ENCODE data around the gene PLEKHA6. TPM values are rescaled to one million over a fixed set of nuclear protein-coding genes. Genes with fewer than 3 reads are reported as not detected.
"Not testable (repeated sequence)": the region's sequence is repeated elsewhere in the genome, so short reads cannot be mapped to it uniquely, and the experiment has no call there.

PLEKHA6 gene
- total RNA-seq, 1 experiment from 2014 or later, result not detected

DNA sequence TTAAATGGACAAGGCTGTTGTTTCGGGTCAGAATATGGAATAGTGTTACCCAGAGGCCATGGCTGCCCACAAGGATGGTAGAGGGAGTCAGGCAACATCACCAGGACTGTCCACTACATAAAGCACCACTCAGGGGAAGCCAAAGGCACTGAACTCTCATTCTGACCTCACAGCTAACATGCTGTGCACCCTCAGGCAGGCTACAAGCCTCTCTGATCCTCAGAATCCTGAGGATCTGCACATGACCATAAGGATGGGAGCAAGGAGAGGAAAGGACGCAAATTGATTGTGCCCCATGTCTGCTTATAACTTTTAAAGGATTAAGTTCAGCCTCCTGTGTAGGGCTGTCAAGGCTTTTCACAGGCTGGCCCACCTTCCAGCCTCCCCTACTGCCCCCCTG lies 38.7 kb downstream of the PLEKHA6 start:
- in situ Hi-C loops (cut with HindIII; ENCODE audit: low sequenced_read_pairs), result no loop called here
- no peak for DNase-seq (ENCODE audit: low spot score)

DNA sequence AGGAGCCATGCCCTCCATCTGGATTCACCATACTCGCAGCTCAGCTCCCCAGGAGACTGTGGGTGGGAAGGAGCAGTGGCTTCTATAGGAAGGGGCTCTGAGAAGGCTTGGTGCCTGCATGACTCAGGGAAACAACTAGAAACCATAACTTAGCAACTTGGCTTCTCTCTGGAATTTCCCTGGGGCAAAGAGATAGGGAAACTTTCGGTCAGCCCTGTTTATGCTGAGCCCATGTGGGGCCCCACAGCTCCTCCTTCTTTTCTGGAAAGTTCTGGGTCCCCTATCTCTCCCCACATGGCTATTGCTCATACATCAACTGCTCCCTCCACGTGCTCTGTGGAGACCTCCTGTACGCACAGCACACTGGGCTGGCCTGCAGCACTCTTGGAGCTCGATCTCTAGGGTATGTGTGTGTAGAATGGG lies 39.3 kb downstream of the PLEKHA6 start:
- in situ Hi-C loops (cut with HindIII; ENCODE audit: low sequenced_read_pairs), result no loop called here
- no peak for DNase-seq (ENCODE audit: low spot score)

DNA sequence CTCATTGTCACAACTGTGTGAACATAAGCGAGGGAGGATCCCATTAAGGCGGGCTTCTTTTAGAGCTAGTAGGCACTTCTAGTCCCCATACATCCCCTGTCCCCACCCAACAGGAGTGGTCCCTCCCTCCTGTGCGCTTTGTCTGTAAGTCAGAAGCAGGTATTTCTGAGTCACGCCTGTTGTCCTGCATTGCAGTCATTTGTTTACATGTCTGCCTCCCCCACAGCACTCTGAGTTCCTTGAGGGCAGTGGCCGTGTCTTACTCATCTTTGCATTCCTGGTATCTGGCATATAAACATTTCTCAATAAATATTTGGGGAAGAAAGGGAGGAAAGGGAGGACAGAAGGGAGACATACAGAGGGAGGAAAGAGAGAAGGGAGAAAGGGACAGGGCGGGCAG lies 40.3 kb downstream of the PLEKHA6 start:
- DNase-seq (ENCODE audit: low spot score), result no peak
- in situ Hi-C loops (cut with HindIII; ENCODE audit: low sequenced_read_pairs), result no loop called here

DNA sequence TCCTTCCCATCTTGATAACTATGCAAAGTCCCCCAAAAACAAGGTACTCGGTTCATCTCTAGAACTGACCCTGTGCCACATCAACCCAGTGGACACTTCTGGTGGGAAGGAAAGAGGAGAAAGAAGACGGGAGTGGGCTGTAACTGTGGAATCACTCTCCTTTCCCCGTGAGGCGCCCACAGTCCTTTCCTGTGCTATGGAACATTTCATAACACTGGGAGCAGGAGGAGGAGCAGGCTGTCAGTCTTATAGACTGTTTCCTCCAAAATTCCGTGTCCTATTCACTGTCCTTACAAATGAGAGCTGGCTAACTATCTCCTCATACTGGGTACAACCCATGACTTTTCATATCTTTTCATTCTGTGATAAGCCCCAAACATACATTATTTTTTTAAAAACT lies 40.7 kb downstream of the PLEKHA6 start:
- DNase-seq (ENCODE audit: low spot score), result no peak
- in situ Hi-C loops (cut with HindIII; ENCODE audit: low sequenced_read_pairs), result no loop called here

DNA sequence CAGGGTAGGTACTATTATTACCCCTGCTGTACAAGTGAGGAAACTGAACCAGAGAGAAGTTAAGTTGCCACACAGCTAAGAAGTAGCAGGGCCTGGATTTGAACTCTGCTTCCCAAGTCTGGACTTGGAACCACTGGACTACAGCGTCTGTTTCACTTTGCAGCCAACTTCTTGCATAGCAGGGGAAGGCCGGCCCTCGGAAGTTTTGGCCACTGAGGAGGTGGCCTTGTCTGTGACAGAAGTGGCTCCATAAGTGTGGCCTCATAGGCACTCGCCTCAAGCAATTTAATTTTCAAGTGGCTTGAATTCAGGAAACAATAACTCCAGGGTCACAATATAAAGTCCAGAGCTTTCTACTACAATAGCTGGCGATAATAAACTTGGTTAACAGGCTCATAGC lies 41.4 kb downstream of the PLEKHA6 start:
- no peak for DNase-seq (ENCODE audit: low spot score)
- in situ Hi-C loops (cut with HindIII; ENCODE audit: low sequenced_read_pairs), result no loop called here

DNA sequence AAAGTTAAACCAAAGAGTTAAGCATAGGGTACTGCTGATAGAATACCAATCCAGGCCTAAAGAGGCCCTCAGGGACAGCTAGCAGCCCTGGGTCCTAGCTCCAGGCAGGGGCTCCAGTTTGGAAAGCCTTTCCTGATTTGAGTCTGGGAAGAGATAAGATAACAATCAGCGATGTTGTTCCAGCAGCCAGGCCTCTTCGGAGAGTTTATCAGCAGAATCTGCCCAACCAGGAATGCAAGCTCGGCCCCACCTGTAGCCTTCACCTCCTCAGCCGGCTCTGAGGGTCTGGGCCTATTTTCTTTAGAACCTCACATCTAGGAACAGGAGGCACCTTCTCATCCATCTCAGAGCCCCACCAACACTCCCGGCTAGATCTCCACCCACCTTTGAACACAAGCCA lies 42.6 kb downstream of the PLEKHA6 start:
- no peak for DNase-seq (ENCODE audit: low spot score)

DNA sequence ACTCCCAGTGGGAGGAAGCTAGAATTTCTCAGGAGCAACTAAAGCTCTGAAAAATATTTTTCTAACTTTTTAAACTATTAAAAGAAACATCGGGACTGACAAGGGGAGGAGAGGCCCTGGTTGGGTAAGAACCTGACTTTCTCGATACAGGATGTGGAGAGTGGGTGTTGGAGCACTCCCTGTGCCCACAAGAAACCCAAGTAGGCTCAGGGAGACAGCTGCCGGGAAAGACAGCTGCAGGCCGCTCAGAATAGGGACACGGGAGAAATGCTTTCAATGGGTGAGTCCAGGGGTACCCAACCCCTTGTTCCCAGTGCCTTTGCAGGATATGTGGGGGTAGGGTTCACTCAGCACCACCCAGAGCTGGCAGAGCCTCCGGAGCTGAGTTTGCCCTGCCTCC lies 43.6 kb downstream of the PLEKHA6 start:
- DNase-seq (ENCODE audit: low spot score), result no peak
- in situ Hi-C loops (cut with HindIII; ENCODE audit: low sequenced_read_pairs), result no loop called here

More for the DNA sequence above, 42.6 kb downstream of the PLEKHA6 start:
- in situ Hi-C loops (cut with HindIII; ENCODE audit: low sequenced_read_pairs), result no loop called here

DNA sequence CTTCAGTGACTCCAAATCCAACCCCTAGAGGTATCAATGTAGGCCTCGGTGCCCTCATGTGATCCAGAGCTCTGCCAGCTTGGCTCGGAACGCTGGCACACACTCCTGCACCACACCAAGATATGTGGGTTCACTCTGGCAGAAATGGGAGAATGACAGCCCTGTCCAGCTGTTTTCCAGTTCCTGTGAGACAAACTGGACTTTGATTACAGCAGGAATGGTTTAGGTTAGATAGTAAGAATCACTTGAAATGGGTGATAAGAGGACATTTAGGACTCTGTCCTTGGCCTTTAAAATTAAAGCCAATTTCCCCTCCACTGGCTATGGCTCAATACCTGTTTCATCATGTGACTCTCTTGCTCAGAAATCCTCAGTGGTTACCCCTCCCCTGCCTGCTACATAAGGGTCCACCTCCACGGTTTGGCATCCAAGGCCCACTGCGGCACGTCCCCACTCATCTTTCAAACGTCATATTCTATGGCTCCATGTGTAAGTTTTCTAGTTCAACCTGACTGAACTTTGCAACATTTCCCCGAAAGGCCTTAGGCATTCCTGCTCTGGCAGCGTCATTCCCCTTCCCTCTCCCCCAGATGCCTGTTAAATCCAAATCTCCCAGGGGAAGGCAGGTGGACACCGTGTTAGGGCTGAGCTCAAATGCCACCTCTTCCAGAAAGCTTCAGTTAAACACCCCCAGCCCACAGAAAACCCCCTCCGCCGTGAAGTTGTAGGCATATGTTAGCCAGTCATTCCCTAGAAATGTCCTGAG lies 44.7 kb downstream of the PLEKHA6 start:
- in situ Hi-C loops (cut with HindIII; ENCODE audit: low sequenced_read_pairs), result no loop called here

DNA sequence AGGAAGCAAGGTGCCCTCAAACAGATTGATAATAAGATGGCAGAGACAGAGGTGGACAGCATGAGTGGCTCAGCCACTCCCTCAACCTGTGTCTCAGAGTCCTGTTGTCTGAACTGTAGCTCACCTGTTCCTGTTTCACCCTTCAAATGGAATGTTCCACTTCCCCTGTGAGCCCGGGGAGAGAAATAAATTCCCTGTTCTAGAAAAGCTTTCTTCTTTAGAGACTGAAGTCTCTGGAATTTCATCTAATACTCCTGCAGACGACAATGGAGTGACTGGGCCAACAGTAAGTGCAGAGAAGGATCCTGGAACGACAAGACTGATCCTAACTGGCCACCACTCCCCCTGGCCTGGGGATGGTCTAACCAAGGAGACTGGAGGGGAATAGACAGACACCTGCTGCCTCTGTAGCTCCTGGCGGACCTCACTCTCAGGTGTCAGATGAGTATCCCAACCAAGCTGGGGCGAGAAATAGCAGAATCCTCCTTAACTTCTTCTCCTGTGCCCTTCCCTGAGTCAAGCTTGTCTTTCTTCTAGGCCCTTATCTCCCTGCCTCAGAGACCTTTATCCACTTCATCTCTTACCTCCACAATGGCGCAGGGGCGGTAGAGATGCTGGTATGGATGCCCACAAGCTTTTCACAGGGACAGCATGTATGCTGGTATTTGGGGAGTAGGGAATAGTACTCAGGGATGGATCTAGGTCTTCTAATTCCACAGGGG lies 45.4 kb downstream of the PLEKHA6 start:
- in situ Hi-C loops (cut with HindIII; ENCODE audit: low sequenced_read_pairs), result no loop called here
- DNase-seq (ENCODE audit: low spot score), result no peak

More for the DNA sequence above, 44.7 kb downstream of the PLEKHA6 start:
- DNase-seq (ENCODE audit: low spot score), result no peak

DNA sequence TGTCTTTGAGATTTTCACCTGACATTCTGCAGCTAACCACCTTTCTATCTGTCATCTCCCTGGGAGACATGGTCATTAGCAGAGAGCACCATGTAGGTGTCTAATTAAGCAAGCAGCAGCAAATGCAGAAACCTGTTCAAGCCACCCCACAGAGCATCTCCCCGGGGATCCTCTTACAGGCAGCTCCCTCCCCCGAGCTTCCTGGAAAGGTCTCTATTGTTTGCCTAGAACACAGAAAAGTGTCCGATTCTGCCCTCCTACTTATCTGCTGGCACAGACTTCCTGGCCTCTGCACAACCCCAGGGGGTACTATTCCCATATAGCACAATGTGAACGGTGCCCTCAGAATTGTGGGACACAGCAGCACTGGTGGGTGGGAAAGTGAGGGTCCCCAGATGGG lies 46.1 kb downstream of the PLEKHA6 start:
- in situ Hi-C loops (cut with HindIII; ENCODE audit: low sequenced_read_pairs), result no loop called here
- DNase-seq (ENCODE audit: low spot score), result no peak

DNA sequence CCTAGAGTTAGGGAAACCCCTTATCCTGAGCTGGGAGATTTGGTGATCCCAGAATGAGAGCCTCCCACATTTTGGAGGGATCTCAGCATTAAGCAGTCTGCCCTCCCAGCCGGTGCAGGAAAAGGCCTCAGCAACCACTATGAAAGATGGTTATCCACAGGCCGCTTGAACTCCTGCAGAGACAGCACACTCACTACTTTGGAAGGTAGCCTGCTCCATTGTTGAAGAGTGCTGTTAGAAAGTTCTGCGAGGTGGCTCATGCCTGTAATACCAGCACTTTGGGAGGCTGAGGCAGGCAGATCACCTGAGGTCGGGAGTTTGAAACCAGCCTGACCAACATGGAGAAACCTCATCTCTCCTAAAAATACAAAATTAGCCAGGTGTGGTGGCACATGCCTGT lies 48.8 kb downstream of the PLEKHA6 start:
- in situ Hi-C loops (cut with HindIII; ENCODE audit: low sequenced_read_pairs); DNase-seq (ENCODE audit: low spot score): not testable (repeated sequence)

DNA sequence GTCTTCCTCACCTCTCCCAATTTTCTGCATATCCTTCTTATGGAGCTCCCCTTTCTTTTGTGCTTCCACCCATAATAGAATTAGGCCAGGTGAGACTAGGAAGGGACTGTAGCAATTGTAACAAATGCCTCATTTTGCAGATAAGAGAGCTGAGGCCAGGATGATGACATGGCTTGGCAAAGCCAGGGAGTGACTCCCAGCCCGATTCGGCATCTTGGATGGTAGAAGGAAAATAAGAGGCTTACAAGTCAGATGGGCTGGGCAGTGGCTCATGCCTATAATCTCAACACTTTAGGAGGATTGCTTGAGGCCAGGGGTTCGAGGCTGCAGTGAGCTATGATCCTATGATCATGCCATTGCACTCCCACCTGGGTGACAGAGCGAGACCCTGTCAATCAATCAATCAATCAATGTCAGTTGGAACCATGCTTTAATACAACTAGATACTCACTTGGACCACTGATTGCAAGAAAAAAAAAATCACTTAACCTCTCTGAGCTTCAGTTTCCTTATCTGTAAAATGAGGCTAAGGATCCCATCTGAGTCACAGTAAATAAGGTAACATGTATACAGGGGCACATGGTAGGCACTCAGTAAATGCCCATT lies 51.6 kb downstream of the PLEKHA6 start:
- no peak for DNase-seq (ENCODE audit: low spot score)
- in situ Hi-C loops (cut with HindIII; ENCODE audit: low sequenced_read_pairs), result no loop called here

DNA sequence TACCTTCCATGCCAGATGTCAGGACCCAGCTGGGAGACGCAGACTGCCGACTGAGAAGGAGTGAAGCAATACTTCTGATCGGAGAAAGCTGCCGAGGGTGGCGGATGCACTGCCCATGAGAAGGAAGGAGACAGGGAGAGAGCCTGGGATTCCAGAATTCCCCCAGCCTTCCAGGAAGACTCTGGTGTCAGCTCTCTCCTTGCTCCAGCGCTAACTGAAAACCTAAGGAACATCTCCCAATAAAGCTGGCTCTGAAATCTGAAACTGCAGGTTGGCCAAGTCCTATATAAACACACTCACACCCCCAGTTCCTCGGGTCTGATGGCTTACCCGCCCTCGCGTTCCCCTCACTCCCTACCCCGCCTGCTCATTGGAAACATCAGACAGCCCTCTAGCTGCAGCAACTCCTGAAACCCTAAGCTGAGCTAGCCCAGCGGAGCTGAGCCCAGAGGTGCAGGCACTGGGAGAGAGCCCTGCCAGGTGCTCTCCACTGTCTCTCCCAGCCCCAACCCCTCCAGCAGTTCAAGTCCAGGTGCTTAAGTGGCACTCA lies 52.3 kb downstream of the PLEKHA6 start:
- in situ Hi-C loops (cut with HindIII; ENCODE audit: low sequenced_read_pairs), result no loop called here
- DNase-seq (ENCODE audit: low spot score), result no peak

DNA sequence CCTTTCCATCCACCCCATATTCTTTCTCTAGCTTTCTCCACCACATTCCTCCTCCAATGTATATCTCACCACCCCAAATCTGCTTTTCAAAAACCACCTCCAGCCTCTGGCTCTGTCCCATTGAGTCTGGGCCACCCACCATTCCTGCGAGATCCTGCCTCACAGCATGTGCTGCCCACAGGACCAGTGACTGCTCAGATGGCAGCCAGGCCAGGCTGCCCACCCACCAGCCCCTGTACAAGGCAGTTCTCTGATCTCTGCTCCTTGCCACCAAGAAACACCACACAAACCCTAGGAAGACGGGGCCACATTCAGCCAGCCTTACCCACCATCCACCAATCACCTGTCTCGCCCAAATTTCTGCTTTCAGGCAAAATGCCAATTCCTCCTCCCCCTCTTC lies 53.7 kb downstream of the PLEKHA6 start:
- DNase-seq (ENCODE audit: low spot score), result no peak
- in situ Hi-C loops (cut with HindIII; ENCODE audit: low sequenced_read_pairs), result no loop called here

DNA sequence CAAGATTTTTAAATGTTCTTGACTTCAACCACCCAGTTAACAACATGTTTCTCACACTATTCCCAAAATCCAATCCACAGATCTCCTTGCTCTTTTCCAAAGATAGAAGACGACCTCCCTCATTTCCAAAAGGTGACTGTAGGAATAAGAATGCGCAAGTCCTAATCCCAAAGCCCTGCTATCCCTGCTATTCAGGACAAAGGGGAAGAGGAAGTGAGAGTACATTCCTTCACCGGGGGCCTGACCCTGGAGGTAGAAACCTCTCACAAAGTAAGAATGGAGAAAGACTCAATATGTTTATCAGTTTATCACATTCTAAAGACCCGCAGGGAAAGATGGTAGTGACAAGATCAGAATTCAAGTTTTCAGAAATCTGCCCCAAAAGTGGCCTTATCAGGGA lies 55.7 kb downstream of the PLEKHA6 start:
- in situ Hi-C loops (cut with HindIII; ENCODE audit: low sequenced_read_pairs), result no loop called here
- no peak for DNase-seq (ENCODE audit: low spot score)

DNA sequence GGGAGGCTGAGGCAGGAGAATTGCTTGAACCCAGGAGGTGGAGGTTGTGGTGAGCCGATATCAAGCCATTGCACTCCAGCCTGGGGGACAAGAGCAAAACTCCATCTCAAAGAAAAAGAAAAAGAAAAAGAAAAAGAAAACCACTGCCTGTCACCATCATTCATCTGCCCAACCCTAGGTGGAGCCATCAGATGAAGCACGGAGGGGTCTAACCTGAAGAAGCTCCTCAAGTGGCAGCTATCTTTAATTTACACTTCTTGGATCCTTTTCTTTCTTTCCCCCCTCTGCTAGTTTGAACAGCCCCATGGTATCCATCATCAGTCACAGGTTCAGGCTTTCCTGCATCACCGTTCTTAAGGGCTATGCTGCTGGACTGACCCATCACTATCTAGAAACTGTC lies 57.0 kb downstream of the PLEKHA6 start:
- DNase-seq (ENCODE audit: low spot score), result no peak
- in situ Hi-C loops (cut with HindIII; ENCODE audit: low sequenced_read_pairs), result no loop called here

DNA sequence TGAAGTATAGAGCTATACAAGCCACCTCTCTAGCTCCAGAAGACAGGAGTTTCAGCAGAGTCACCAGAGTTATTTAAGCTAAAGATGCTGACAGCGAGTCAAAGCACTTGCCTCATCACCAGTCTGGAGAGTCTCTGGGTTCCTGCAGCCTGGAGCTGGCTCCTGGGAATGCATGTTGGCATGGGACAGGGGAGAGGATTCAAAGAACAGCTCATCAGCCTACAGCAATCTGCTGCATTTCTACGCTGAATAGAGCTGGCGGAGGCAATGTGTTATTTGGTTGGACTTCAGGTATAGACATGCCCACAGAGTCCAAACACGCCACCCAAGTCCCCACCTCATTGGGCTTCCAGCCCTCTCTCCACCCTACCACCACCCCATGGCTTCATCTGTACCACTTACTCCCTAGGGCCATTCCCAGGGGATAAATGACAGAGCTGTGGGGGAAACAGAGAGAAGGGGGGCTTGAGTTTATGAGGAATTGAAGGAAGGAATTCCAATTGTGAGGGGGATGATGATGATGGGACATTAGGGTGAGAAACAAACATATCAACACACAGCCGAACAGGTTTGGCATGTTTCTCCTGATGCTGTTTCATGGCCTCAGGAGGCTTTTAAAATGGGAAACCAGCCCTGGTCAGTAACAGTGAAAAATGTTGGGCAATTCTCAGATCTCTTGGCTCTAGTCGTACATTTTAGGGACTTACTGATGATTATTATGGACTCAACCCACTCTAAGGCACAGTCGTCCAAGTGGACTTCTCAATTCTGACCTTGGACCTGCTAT lies 58.4 kb downstream of the PLEKHA6 start:
- peak; percentile 28 for DNase-seq (ENCODE audit: low spot score)
- in situ Hi-C loops (cut with HindIII; ENCODE audit: low sequenced_read_pairs), result no loop called here

DNA sequence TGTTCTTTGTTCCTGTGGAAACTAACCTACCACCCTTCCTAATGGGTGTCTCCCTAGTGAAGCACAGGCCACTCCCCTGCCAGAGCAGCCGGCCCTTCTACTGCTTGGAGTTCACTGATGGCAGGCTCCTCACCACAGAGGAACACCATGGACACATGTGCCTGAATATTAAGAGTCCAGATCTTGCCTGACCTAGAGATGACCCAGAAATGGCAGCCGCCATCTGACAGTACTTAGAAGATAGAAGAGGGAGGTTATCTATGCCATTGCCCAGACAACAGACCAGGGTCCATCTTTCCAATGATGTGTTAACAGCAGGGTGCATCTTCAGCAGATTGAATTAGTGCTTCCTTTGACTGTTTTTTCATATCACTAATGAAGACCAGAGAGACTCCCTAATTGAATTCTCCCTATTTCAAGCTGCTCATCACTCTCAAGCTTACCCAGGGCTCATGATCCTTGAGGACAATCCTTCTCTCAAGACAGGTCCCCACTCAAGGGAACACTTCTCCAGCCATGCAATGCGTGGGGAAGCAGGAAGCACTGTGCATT lies 59.8 kb downstream of the PLEKHA6 start:
- DNase-seq (ENCODE audit: low spot score), result no peak
- in situ Hi-C loops (cut with HindIII; ENCODE audit: low sequenced_read_pairs), result no loop called here

DNA sequence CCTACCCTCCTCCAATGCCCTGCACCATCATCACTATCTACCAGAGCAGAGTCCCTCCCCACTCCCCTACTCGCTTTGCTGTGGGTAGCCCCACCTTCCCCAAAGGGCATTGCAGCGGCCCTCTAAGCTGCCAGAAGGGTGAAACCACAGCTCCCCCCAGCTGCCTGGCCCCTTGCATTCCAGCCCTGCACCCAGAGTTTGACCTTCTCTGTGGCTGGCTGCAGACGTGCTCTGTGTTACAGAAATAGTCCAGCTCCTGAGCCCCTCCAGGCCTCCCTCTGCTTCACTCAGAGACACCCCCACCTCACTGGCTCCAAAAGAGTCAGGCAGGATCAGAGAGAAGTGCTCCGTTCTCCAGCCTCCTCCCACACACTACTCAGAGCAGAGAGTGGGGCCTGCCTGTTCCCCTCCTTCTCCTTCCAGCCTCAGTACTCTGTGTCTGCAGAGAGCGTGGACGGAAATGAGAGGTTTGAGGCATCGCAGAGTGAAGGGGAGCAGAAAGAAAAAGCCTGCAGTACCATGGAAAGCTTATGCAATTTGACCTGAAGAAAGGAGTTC lies 63.2 kb downstream of the PLEKHA6 start:
- no peak for DNase-seq (ENCODE audit: low spot score)
- in situ Hi-C loops (cut with HindIII; ENCODE audit: low sequenced_read_pairs), result no loop called here
